GM19035 (cell line): ENCODE data around the gene FNIP2.
"Not testable (repeated sequence)": the region's sequence is repeated elsewhere in the genome, so short reads cannot be mapped to it uniquely, and the experiment has no call there.

Experiments
- ATAC-seq: cut with Tn5 transposase; IDR thresholded peaks from one replicate; pipeline ENCODE4 v1.9.1; 2021; ENCODE audit not compliant: unreplicated experiment

FNIP2 gene

DNA sequence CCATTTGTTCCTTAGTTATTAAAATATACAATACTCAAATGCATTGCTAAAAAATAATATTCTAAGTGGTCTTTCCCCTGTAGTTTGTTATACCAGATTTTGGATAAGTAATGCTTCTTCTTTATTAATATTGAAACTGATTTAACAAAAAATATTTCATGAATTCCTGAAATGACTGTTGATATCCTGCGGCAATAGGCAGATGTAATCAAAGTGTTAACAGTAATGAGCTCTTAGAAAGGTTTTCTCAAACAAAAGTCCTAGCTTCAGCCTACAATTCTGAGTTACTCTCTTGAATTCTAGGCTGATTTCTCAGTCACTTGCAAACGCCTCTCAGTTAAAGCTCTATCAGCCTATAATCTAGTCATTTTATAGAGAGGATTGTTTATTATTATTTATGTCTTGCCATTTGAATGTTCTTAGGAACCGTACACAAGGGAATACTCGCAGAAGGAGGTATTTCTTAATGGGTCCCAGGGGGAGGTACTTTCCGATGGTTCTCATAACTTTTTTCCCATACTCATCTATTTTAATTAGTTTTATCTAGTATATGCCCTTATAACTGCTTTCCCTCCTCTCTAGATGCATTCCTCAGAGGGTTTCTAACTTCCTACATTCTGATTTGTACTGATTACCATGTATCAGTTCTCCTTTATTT lies 96.8 kb downstream of the FNIP2 start:
- ATAC-seq: no peak

DNA sequence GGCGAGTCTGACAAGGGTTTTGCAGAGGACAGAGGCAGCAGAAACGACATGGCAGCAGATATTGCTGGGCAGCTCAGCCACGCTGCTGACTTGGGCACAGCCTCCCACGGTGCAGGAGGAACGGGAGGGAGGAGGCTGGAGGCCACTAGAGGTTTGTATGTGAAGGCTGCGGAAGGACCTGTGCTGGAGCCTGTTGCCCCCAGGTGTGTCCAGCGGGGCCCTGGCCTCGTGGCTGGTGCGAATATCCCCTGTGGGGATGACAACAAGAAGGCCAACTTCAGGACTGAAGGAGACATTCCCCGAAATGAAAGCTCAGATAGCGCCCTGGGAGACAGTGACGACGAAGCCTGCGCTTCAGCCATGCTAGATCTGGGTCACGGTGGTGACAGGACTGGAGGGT lies 100.2 kb downstream of the FNIP2 start:
- ATAC-seq: no peak

DNA sequence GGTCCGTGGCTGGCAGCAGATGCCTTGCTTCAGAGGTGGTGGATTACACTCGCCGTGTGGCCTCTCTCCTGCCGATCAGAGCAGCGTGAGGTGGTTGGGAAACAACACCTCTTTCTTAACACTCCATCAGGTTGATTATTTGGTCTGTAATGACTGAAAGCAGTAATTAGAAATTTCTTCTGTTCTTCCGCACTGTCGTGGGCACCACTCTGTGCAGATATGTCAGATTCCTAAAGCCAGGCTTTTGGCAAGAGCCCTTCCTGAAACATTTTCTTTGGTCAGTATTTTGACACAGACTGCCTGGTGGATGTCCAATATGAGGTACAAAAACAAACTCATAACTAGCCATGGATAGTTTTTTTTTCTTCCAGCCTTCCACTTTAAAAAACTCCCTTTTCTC lies 100.9 kb downstream of the FNIP2 start:
- ATAC-seq: no peak

DNA sequence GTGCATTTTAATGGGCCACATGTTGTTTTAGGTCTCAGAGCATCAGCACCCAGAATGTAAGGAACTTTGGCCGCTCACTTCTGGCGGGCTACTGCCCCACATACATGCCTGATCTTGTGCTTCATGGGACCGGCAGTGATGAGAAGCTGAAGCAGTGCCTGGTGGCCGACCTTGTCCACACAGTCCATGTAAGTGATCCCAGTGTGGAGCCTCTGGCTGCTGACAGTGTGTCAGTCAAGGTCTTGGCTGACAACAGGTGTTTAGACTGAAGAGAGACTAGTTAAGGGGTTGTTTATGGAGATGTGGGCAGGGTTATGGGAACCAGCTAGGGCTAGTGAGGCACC lies 101.4 kb downstream of the FNIP2 start:
- no peak for ATAC-seq

DNA sequence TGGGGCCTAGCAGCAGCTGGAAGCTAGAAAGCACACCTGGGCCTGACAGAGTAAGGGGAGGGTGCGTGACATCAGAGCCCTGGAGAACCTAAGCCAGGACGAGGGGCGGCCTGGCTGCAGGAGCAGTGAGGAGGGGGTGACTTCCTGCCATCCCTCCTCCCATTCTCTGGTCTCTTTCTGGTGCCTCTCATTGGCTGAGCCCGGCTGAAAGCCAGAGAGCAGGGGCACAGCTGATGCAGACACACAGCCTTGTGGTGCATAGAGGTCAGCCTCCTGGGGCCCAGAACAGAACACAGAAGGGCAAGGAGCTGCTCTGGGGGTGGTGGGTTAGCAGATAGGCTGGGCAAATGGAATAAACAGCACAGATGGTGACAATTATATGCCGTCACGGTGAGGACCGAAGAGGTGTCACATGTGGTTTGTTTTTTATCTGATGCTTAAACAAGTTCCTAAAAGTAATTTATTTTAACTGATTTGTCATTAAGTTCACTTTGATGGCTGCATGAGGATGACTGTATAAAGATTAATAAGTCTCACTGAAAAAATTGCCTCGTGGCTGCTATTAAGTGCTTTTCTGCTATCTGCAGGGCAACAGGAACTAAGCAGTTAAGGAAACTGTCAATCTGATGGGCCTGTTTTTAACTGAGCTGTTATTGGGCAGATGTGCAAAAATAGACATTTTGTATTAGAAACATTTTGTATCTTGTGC lies 102.0 kb downstream of the FNIP2 start:
- no peak for ATAC-seq

DNA sequence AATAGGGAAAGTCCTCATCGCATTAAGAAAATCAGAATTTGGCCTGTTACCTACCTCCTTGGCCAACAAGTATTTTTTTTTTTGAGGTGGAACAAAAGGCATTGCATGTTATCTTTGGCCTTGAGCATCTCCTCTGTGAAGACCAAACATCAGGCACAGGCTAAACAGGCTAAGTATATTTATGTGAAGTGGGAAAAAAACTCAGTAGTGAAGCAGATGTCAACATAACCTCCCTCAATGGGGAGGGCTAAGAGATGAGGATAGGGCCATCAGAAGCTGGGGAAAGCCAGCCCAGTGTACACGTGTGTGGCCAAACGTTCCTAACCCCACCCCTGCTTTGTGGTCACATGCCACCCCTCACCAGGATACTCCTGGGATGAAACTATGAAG lies 102.5 kb downstream of the FNIP2 start:
- no peak for ATAC-seq

DNA sequence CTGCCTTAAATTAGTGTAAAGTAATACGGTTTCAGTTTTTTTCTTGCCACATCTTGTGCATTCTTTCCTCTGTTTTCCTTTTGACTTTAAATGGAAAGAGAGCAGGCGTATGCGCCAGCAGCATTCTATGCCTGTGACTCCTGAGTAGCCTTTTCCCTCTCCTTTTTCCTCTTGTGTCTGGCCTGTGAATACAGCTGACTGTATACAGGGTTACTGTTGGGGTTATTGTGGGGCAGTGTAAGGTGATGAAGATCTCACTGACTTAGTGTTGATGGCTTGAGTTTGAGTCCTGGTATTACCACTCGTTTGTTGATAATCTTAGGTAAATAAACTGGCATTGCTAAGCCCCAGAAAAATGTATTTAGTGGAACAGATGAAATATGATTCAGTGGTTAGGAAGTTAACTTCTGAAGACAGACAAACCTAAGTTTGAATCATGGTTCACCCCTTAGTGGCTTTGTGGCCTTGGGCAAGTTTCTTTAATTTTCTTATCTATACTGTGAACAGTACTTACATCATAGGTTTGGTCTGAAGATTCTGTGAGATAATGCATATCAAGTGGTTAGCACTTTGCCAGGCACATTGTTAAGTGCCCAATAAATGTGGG lies 105.1 kb downstream of the FNIP2 start:
- ATAC-seq: no peak

DNA sequence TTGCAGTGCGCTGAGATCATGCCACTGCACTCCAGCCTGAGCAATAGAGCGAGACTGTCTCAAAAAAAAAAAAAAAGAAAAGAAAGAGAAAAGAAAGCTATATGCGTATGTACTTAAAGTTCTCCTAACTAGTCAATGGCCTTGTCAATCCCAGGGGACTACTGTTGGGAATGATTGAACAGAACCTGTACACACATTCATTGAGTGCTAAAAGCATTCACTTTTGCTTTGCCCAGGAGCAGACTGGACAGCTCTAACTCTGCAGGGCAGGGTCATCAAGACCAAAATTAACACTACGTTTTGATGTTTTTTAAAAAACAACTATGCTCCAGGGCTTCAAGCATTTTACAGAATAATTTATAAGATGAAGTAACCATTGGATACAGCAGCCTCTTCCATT lies 106.2 kb downstream of the FNIP2 start:
- ATAC-seq: no peak

DNA sequence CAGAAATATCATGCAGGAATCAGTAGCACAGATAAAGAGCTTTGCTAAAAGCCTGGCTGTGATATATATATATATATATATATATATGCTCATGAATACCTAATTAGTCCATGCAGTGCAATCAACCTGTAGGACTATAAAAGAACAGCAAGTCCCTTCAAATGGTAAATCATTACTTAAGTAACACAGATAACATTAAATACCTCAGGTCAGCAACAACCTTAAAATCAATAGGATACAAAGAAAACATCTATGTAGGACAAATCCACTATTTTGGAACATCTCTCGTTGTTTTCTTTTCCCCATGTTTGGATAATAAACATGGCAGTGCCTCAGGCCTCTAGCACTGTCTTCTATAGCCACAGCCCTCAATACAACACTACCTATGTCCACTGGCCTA lies 106.6 kb downstream of the FNIP2 start:
- no peak for ATAC-seq

DNA sequence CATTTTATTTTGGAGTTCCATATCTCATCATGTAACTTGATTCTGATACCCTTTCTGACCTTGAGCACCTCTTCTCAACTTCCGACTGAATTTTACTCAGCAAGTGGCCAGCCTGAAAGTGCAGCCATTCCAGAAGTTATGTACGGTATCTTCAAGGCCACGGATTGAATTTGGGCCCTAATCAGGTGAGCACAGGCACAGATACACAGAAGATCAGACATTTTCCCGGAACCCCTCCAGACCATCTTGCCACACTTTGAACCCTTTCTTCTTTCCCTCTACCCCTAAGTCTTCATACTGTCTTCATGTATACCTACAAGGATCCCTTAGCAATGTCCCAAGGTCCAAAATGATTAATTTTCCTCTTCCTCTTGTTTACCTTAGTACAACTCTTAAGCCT lies 108.2 kb downstream of the FNIP2 start:
- ATAC-seq: no peak

DNA sequence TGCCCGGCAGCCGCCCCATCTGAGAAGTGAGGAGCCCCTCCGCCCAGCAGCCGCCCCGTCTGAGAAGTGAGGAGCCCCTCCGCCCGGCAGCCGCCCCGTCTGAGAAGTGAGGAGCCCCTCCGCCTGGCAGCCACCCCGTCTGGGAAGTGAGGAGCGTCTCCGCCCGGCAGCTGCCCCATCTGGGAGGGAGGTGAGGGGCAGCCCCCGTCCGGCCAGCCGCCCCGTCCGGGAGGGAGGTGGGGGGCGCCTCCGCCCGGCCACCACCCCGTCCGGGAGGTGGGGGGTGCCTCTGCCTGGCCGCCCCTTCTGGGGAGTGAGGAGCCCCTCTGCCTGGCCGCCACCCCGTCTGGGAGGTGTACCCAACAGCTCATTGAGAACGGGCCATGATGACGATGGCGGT lies 113.3 kb downstream of the FNIP2 start:
- ATAC-seq: not testable (repeated sequence)

DNA sequence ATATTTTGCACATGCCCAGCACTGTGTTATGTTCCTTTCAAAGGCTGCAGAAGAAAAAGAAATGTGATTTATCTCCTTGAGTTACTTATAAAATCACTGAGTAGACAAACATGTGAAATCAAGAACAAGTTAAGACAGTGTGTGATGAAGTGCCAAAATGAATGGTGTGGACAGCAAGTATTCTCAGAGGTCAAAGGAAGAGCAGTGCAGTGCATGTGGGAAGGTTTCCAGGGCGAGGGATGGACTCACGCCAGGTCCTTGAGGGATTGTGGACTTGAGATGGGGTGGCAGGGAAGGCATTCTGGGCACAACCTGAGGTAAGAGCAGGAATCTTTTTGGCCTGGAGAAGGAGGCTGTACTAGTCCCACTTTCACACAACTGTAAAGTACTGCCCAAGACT lies 115.5 kb downstream of the FNIP2 start:
- no peak for ATAC-seq

DNA sequence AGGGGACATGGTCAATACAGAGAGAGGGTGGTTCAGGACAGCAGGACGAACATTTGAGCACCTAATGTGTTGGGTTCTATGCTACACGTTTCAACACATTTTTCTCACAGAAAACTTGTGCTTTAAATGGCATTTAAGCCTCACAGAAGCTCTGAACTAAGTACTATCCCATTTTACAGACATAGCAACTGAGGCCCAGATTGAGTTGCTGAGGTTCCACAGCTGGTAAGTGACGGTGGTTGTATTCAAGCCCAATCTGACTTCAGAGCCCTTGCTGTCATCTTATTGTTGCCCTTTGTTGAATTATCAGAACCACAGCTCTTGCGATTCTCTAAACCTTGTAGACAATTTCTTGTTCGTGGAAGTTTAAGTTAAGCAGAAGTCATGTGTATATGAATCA lies 116.7 kb downstream of the FNIP2 start:
- ATAC-seq: no peak

DNA sequence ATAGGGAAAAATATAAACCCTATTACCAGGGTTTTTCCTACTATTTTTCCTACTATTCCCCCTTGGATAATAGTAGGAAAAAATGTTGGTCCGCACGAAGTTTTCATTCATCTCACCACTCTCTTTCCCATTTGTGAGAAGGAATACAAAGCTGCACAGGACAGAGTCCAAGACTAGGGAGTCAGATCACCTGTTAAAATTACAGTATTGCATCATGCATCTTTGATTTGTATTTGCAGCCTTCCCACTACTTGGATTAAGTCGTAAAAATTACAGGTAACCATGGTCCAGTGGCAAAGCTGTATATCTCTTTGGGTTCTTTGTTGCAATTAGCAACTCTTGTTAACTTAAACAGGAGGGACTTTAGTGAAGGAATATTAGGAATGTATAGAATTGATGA lies 121.5 kb downstream of the FNIP2 start:
- ATAC-seq: no peak

DNA sequence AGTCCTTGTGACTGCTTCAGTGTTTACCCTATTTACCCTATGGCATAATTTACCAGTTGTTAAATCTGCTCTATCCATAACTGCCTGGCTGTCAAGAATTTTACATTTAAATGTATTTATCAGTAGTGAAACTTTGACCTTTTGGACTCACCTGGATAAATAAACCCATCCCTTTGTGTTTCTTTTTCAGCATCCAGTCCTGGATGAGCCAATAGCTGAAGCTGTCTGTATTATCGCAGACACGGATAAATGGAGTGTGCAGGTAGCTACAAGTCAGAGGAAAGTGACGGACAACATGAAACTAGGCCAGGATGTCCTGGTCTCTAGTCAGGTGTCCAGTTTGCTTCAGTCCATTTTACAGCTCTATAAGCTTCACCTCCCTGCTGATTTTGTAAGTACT lies 122.4 kb downstream of the FNIP2 start:
- no peak for ATAC-seq

DNA sequence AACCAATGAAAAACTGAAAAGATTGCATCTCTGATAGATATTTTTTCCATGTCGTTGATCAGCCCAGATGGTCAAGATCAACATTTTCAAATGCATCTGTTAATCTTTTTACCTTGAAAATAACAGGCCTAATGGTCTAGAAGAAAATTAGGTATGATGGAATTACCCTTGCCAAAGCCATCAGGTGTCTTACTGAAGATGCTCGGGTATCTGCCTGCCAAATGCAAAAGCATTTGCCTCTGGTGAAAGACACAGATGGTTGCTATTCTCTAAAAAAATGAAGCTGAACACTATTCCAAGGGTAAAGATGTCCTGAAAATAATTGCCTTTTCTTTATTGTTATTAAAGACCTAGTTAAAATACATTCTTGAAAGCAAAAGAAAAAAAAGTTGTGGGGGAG lies 126.0 kb downstream of the FNIP2 start:
- no peak for ATAC-seq

DNA sequence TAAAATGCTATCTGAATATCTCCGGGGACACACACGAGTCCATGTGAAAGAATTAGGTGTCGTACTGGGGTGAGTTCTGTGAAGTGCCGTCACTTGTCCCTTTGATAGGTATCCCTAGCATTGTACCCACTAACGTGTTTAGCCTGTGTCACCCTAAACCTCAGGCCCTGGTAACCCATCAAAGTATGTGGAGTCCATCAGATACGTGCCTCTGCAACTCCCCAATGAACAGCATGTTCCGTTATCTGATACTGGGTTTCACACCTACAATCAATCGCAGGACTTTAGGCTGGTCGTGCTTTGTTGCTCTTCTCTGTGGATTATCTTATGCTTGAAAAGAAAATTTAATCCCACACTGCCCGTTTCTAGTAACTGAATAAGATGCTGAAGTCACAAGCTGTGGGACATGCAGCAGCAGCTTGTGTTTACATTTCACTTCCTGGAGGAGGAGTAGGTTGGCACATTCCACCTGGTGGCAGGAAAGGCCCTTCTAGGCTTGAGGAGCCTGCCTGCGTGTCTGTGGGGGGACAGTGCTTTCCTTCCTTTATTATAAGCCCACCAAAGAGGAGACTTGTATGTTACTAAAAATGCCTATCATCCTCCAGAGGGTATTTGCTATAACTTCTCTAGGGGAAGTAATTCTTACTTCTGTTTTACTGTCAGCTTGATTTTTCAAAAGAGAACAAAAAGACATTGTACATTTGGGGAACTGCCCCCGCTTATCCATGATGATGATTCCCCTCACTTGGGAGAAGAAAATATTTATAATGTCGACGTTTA lies 127.2 kb downstream of the FNIP2 start:
- ATAC-seq: no peak

DNA sequence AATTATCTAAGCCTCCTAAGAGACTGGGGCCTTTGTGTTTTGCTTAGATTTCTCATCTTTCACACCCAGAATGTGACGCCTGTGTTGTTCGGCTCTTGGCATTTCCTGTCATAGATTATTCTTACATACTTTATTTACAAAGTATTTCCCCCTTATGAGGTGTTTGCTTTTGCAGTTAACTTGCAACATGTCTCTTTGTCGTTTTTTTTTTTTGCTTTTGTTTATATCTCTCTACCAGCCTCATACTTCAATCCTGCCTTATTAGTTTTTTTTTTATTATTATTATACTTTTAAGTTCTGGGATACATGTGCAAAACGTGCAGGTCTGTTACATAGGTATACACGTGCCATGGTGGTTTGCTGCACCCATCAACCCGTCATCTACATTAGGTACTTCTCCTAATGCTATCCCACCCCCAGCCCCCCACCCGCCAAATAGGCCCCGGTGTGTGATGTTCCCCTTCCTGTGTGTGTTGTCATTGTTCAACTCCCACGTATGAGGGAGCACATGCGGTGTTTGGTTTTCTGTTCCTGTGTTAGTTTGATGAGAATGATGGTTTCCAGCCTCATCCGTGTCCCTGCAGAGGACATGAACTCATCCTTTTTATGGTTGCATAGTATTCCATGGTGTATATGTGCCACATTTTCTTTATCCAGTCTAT lies 127.9 kb downstream of the FNIP2 start:
- ATAC-seq: not testable (repeated sequence)

DNA sequence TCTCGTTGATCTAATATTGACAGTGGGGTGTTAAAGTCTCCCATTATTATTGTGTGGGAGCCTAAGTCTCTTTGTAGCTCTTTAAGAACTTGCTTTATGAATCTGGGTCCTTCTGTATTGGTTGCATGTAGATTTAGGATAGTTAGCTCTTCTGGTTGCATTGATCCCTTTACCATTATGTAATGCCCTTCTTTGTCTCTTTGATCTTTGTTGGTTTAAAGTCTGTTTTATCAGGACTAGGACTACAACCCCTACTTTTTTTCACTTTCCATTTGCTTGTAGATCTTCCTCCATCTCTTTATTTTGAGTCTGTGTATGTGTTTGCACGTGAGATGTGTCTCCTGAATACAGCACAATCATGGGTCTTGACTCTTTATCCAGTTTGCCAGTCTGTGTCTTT lies 131.6 kb downstream of the FNIP2 start:
- not testable (repeated sequence) for ATAC-seq

DNA sequence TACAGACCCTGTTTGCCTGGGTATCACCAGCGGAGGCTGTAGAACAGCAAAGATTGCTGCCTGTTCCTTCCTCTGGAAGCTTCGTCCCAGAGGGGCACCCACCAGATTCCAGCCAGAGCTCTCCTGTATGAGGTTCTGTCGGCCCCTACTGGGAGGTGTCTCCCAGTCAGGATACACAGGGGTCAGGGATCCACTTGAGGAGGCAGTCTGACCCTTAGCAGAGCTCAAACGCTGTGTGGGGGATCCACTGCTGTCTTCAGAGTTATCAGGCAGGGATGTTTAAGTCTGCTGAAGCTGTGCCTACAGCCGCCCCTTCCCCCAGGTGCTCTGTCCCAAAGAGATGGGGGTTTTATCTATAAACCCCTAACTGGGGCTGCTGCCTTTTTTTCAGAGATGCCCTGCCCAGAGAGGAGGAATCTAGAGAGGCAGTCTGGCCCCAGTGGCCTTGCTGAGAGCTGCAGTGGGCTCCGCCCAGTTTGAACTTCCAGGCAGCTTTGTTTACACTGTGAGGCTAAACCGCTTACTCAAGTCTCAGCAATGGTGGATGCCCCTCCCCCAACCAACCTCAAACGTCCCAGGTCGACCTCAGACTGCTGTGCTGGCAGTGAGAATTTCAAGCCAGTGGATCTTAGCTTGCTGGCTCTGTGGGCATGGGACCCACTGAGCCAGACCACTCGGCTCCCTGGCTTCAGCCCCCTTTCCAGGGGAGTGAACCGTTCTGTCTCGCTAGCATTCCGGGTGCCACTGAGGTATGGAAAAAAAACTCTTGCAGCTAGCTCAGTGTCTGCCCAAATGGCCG lies 133.7 kb downstream of the FNIP2 start:
- not testable (repeated sequence) for ATAC-seq

DNA sequence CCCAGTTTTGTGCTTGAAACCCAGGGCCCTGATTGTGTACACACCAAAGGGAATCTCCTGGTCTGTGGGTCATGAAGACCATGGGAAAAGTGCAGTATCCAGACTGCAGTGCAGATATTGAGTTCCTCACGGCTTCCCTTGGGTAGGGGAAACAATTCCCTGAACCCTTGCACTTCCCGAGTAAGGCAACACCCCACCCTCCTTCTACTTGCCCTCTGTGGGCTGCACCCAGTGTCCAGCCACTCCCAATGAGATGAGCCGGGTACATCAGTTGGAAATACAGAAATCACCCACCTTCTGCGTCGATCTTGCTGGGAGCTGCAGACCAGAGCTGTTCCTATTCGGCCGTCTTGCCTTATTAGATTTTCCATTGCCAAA lies 134.2 kb downstream of the FNIP2 start:
- no peak for ATAC-seq
